GM12878 (cell line): ENCODE measurements around the gene LPAR6. TPM values are rescaled to one million over a fixed set of nuclear protein-coding genes. Genes with fewer than 3 reads are reported as not detected.
A peak's percentile ranks its signal among the peaks of the same experiment; 100 is the strongest.

Experiments
- ATAC-seq: fragments of 200-7000 bp; cut with Tn5 transposase; 3 replicates; pipeline ENCODE4 v1.9.1; 2020; ENCODE audit warnings: mild to moderate bottlenecking, moderate library complexity
- BruUV-seq: library from RNA; stranded (reverse); fragments of 400-500 nt; replicated peaks from 2 replicates; lab custom pipeline; 2021; lab: Mats Ljungman, UMichigan
- CTCF ChIA-PET: fragments of 300-600 bp; sonication (Branson Sonifier 250); formaldehyde crosslinking; extraction: SDS; loops from one replicate; lab custom pipeline; 2021; ENCODE audit warnings: inconsistent platforms; lab: Yijun Ruan, JAX
- POLR2A ChIA-PET: fragments of 350-600 bp; formaldehyde crosslinking; extraction: SDS; loops from one replicate; lab custom pipeline; 2021; ENCODE audit warnings: inconsistent platforms; lab: Charles Lee
- RAD21 ChIA-PET: fragments of 300-600 bp; sonication (Branson Sonifier 250); formaldehyde crosslinking; loops from one replicate; lab custom pipeline; 2023; ENCODE audit warnings: antibody characterized with exemption; ENCODE audit not compliant: unreplicated experiment; lab: Charles Lee
- SMC1A ChIA-PET: fragments of 300-600 bp; sonication (Branson Sonifier 250); formaldehyde crosslinking; loops from one replicate; lab custom pipeline; 2023; ENCODE audit not compliant: unreplicated experiment, uncharacterized antibody; lab: Charles Lee
- DNase-seq: peaks from one replicate; pipeline ENCODE4 v3.0.0-alpha.2; 2011; ENCODE audit warnings: low read depth, low spot score
- FAIRE-seq: peaks from 3 replicates; lab custom pipeline; 2011; peaks lifted over from hg19 to GRCh38; lab: Jason Lieb, UNC
- H2AFZ ChIP-seq: 2 replicates; pipeline ENCODE4 v1.6.0; 2011; ENCODE audit warnings: low read depth, low read length, control low read depth; ENCODE audit not compliant: control insufficient read depth
- H3K27ac ChIP-seq: 2 replicates; pipeline ENCODE4 v1.5.1; 2011; ENCODE audit warnings: control low read depth; ENCODE audit not compliant: control insufficient read depth, insufficient read depth
- H3K27me3 ChIP-seq, 2 experiments: replicated peaks in 1 of 2; 2 replicates each; pipeline versions ENCODE4 v1.6.0 to v1.6.1; 2011; ENCODE audit warnings: low read length in 1 of 2; ENCODE audit not compliant: control insufficient read depth in 2 of 2, insufficient read depth in 2 of 2
- H3K36me3 ChIP-seq, 2 experiments: 2 replicates each; pipeline ENCODE4 v1.5.1; 2011; ENCODE audit warnings: low read length in 1 of 2; ENCODE audit not compliant: control insufficient read depth in 2 of 2, insufficient read depth in 2 of 2
- H3K4me1 ChIP-seq: 2 replicates; pipeline ENCODE4 v1.6.1; 2011; ENCODE audit warnings: mild to moderate bottlenecking, low read length, moderate library complexity, mixed read lengths; ENCODE audit not compliant: control insufficient read depth, insufficient read depth
- H3K4me2 ChIP-seq: 2 replicates; pipeline ENCODE4 v1.6.0; 2011; ENCODE audit warnings: control low read depth; ENCODE audit not compliant: control insufficient read depth, insufficient read depth
- H3K4me3 ChIP-seq: fragments of 200-600 bp; sonication (generic); 2 replicates; pipeline ENCODE4 v1.5.1; 2016
- H3K79me2 ChIP-seq: 2 replicates; pipeline ENCODE4 v1.6.0; 2011; ENCODE audit warnings: low read length; ENCODE audit not compliant: control insufficient read depth, insufficient read depth
- H3K9ac ChIP-seq: 2 replicates; pipeline ENCODE4 v1.8.0; 2011; ENCODE audit warnings: low read length, control low read depth, mixed read lengths; ENCODE audit not compliant: control insufficient read depth, insufficient read depth
- H3K9me3 ChIP-seq: replicated peaks from 3 replicates; pipeline ENCODE4 v1.5.1; 2011; ENCODE audit warnings: mild to moderate bottlenecking, low read length; ENCODE audit not compliant: control insufficient read depth, insufficient read depth
- H4K20me1 ChIP-seq: 2 replicates; pipeline ENCODE4 v1.6.0; 2011; ENCODE audit not compliant: control insufficient read depth, insufficient read depth
- CHD2 ChIP-seq: IDR thresholded peaks from 2 replicates; pipeline ENCODE4 v1.6.1; 2011; ENCODE audit warnings: low read depth, low read length, improper control_type of control experiment, borderline replicate concordance
- CREM ChIP-seq: IDR thresholded peaks from 2 replicates; pipeline ENCODE4 v1.6.1; 2014; ENCODE audit warnings: antibody characterized with exemption, low read depth
- MEF2A ChIP-seq: IDR thresholded peaks from 2 replicates; pipeline ENCODE4 v1.6.1; 2011; ENCODE audit warnings: low read depth, mild to moderate bottlenecking, low read length, moderate library complexity; ENCODE audit not compliant: insufficient read depth
- RCOR1 ChIP-seq: conservative IDR thresholded peaks from 2 replicates; pipeline ENCODE4 v1.6.1; 2012; ENCODE audit warnings: low read depth, low read length, improper control_type of control experiment
- SREBF1 ChIP-seq: IDR thresholded peaks from 2 replicates; pipeline ENCODE4 v1.6.1; 2012; ENCODE audit warnings: mild to moderate bottlenecking, low read length
- WGBS: methylation state at CpG from one replicate; pipeline ENCODE4 v1.1.6; 2016; ENCODE audit warnings: low lambda C conversion rate; ENCODE audit not compliant: insufficient replicate concordance, insufficient coverage; ENCODE audit errors: missing lambda C conversion rate; 5-methylcytosine and 5-hydroxymethylcytosine counted together
- in situ Hi-C: fragments of 300-500 bp; cut with MboI; formaldehyde crosslinking; loops from 9 replicates; pipeline ENCODE4 v1.14.3; 2018; ENCODE audit warnings: mixed read lengths
- intact Hi-C: fragments of 100-400 bp; cut with micrococcal nuclease; formaldehyde crosslinking; loops from one replicate; pipeline ENCODE4 v1.14.2; 2022; ENCODE audit not compliant: unreplicated experiment
- polyA plus RNA-seq, 11 experiments: library from polyadenylated mRNA; depleted of rRNA in 4 of 11; unstranded in 6 of 11; stranded (reverse) in 5 of 11; fragments of >200 nt; fragmentation: Nextera tagmentation in 4 of 11; fragmentation: Illumina TruSeq in 1 of 11; extraction: Ambion mirVana in 4 of 11; extraction: Trizol in 1 of 11; gene quantifications; 1 replicate in 1 of 11; 2 replicates in 10 of 11; pipeline versions ENCODE4 v1.2.1 to v1.2.3, GENCODE V29; 2011 to 2016; ENCODE audit warnings: inconsistent platforms in 2 of 11, missing spikeins in 2 of 11, low read depth in 1 of 11
- total RNA-seq, 4 experiments: library from RNA; depleted of rRNA in 3 of 4; stranded (reverse); fragments of >200 nt in 3 of 4; fragmentation: Illumina TruSeq in 1 of 4; extraction: Trizol in 1 of 4; gene quantifications; 2 replicates each; pipeline versions ENCODE4 v1.2.1 to v1.2.3, GENCODE V29; 2013 to 2021
- TF ChIP-seq, protein P1 (sequence below): fragments of 450-650 bp; IDR thresholded peaks from 2 replicates; pipeline ENCODE4 v1.6.1; 2017; ENCODE audit warnings: mild to moderate bottlenecking
- TF ChIP-seq, protein P2 (sequence below): fragments of 450-650 bp; IDR thresholded peaks from 2 replicates; pipeline ENCODE4 v1.6.1; 2016; ENCODE audit warnings: mild to moderate bottlenecking, moderate library complexity, borderline replicate concordance
- TF ChIP-seq, protein P3 (sequence below): fragments of 450-650 bp; IDR thresholded peaks from 2 replicates; pipeline ENCODE4 v1.6.1; 2018; ENCODE audit warnings: borderline replicate concordance, mild to moderate bottlenecking; ENCODE audit not compliant: partially characterized antibody

LPAR6 gene
- total and polyA plus RNA-seq, 10 of the 15 experiments (the other 5 are each of a cell fraction or from before 2014, with no cell fraction given), result 1.4 to 4.2 (median 2.8) TPM

DNA sequence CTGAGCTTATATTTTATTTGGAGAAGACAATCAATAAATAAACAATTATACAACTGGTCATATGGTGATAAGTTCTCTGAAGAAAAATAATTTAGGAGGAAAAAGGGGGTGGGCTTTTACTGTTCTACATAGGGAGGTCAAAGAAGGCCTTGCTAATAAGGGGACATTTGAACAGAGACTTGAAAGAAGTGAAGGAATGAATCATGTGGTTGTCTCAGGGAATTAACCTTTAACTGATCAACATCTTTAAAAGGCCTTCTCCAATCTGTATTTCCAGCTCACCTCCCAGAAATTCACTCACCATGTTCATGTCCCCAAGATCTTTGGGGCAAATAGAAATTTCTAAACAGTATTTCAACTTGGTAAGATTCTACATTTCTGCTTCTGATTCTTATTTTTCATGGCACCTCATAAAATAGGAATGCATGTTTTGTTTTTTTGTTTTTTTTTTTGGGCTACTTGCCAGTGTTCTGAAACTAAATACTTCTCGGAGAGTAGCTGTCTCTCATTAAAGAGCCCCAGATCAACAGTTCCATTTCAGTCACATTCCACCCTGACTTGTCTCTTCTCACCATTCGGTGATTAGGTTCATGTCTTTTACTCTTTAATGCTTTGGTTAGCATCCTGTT, 19.2 kb upstream of the LPAR6 start:
- no peak overlapping the region for H3K4me2 ChIP-seq
- FAIRE-seq, result peak; percentile 92

More for the DNA sequence above, 19.2 kb upstream of the LPAR6 start:
- BruUV-seq, result no TSS peak
- peaks cover 14% of the 10 kb centered on the region for H3K4me1 ChIP-seq
- WGBS, result 100% methylated on average over 2 of the region's 2 CpGs
- no peak overlapping the region for H3K9ac ChIP-seq
- DNase-seq (no peak), ATAC-seq (peak; percentile 38)
- TF ChIP-seq, protein P1, sequence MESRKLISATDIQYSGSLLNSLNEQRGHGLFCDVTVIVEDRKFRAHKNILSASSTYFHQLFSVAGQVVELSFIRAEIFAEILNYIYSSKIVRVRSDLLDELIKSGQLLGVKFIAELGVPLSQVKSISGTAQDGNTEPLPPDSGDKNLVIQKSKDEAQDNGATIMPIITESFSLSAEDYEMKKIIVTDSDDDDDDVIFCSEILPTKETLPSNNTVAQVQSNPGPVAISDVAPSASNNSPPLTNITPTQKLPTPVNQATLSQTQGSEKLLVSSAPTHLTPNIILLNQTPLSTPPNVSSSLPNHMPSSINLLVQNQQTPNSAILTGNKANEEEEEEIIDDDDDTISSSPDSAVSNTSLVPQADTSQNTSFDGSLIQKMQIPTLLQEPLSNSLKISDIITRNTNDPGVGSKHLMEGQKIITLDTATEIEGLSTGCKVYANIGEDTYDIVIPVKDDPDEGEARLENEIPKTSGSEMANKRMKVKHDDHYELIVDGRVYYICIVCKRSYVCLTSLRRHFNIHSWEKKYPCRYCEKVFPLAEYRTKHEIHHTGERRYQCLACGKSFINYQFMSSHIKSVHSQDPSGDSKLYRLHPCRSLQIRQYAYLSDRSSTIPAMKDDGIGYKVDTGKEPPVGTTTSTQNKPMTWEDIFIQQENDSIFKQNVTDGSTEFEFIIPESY, result no peak
- no peak for TF ChIP-seq MEF2A
- TF ChIP-seq CREM, result no peak
- no peak for TF ChIP-seq SREBF1
- no peak for TF ChIP-seq RCOR1
- TF ChIP-seq, protein P2, sequence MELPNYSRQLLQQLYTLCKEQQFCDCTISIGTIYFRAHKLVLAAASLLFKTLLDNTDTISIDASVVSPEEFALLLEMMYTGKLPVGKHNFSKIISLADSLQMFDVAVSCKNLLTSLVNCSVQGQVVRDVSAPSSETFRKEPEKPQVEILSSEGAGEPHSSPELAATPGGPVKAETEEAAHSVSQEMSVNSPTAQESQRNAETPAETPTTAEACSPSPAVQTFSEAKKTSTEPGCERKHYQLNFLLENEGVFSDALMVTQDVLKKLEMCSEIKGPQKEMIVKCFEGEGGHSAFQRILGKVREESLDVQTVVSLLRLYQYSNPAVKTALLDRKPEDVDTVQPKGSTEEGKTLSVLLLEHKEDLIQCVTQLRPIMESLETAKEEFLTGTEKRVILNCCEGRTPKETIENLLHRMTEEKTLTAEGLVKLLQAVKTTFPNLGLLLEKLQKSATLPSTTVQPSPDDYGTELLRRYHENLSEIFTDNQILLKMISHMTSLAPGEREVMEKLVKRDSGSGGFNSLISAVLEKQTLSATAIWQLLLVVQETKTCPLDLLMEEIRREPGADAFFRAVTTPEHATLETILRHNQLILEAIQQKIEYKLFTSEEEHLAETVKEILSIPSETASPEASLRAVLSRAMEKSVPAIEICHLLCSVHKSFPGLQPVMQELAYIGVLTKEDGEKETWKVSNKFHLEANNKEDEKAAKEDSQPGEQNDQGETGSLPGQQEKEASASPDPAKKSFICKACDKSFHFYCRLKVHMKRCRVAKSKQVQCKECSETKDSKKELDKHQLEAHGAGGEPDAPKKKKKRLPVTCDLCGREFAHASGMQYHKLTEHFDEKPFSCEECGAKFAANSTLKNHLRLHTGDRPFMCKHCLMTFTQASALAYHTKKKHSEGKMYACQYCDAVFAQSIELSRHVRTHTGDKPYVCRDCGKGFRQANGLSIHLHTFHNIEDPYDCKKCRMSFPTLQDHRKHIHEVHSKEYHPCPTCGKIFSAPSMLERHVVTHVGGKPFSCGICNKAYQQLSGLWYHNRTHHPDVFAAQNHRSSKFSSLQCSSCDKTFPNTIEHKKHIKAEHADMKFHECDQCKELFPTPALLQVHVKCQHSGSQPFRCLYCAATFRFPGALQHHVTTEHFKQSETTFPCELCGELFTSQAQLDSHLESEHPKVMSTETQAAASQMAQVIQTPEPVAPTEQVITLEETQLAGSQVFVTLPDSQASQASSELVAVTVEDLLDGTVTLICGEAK, result no peak
- no peak for TF ChIP-seq CHD2
- TF ChIP-seq, protein P3, sequence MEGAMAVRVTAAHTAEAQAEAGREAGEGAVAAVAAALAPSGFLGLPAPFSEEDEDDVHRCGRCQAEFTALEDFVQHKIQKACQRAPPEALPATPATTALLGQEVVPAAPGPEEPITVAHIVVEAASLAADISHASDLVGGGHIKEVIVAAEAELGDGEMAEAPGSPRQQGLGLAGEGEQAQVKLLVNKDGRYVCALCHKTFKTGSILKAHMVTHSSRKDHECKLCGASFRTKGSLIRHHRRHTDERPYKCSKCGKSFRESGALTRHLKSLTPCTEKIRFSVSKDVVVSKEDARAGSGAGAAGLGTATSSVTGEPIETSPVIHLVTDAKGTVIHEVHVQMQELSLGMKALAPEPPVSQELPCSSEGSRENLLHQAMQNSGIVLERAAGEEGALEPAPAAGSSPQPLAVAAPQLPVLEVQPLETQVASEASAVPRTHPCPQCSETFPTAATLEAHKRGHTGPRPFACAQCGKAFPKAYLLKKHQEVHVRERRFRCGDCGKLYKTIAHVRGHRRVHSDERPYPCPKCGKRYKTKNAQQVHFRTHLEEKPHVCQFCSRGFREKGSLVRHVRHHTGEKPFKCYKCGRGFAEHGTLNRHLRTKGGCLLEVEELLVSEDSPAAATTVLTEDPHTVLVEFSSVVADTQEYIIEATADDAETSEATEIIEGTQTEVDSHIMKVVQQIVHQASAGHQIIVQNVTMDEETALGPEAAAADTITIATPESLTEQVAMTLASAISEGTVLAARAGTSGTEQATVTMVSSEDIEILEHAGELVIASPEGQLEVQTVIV, result no peak
- ChIA-PET CTCF (interaction anchor here (0.6 to 1.4 kb wide), 2 partner anchors 148 to 151 kb away, joined by 3 read pairs; no protein-coding TSS in a partner anchor), POLR2A (no interaction called here), RAD21 (no interaction called here), SMC1A (interaction anchor here (0.6 to 1.0 kb wide), 2 partner anchors 11 to 85 kb away, joined by 3 to 4 read pairs; no protein-coding TSS in a partner anchor)
- no peaks in the 10 kb centered on the region for H3K36me3 ChIP-seq
- H3K27ac ChIP-seq, result no peak overlapping the region
- H3K4me3 ChIP-seq, result no peak overlapping the region
- H3K27me3 ChIP-seq, result no peaks in the 10 kb centered on the region
- no peak overlapping the region for H2AFZ ChIP-seq
- H3K9me3 ChIP-seq, result peaks cover 1% of the 10 kb centered on the region; the same call in 1 of the 3 replicates
- in situ Hi-C loops (no loop called here), intact Hi-C loops (no loop called here)
- H4K20me1 ChIP-seq, result no peaks in the 10 kb centered on the region
- no peaks in the 10 kb centered on the region for H3K79me2 ChIP-seq
